Ureter (tissue), 1 donor: ENCODE data around the gene RIC1. TPM values are rescaled to one million over a fixed set of nuclear protein-coding genes. Genes with fewer than 3 reads are reported as not detected.

Source experiments
- total RNA-seq: library from RNA; stranded (reverse); gene quantifications from one replicate; pipeline ENCODE4 v1.2.4, GENCODE V29; 2023
- donor health status: DM: yes; HTN: yes; CAD: no.

Gene RIC1
- total RNA-seq, 1 donor from 2014 or later: 28.5 TPM

Other genes starting within 250 kb of the RIC1 start
- gene PLGRKT, start 191.2 kb upstream of the RIC1 start, total RNA-seq: 23.5 TPM
- gene CD274, start 178.6 kb upstream of the RIC1 start, total RNA-seq: 5.4 TPM
- gene PDCD1LG2, start 118.6 kb upstream of the RIC1 start, total RNA-seq: 1.7 TPM
- 106 TPM for gene ERMP1, start 204.0 kb downstream of the RIC1 start, total RNA-seq